IMR-90 (cell line): ENCODE measurements around the gene PTPRK. TPM values are rescaled to one million over a fixed set of nuclear protein-coding genes. Genes with fewer than 3 reads are reported as not detected.

Source experiments
- ATAC-seq: fragments of 200-7000 bp; cut with Tn5 transposase; 2 replicates; pipeline ENCODE4 v1.9.1; 2020; ENCODE audit warnings: low read depth, mild to moderate bottlenecking, moderate library complexity
- BruUV-seq: library from RNA; stranded (reverse); fragments of 400-500 nt; replicated peaks from 2 replicates; lab custom pipeline; 2021; lab: Mats Ljungman, UMichigan
- CTCF ChIA-PET: fragments of 300-600 bp; formaldehyde crosslinking; extraction: SDS; loops from one replicate; lab custom pipeline; 2021; ENCODE audit warnings: antibody characterized with exemption; lab: Yijun Ruan, JAX
- POLR2A ChIA-PET: fragments of 300-600 bp; sonication (Branson Sonifier 250); formaldehyde crosslinking; loops from one replicate; lab custom pipeline; 2022; ENCODE audit warnings: antibody characterized with exemption; ENCODE audit not compliant: unreplicated experiment; lab: Charles Lee
- DNase-seq: peaks from one replicate; pipeline ENCODE4 v3.0.0; 2013
- H2AFZ ChIP-seq: replicated peaks from 2 replicates; pipeline ENCODE3; 2013; ENCODE audit warnings: low read length, mild to moderate bottlenecking; ENCODE audit not compliant: poor library complexity
- H2AK5ac ChIP-seq: 2 replicates; pipeline ENCODE4 v1.6.1; 2013; ENCODE audit warnings: low read depth, low read length, inconsistent platforms
- H2AK9ac ChIP-seq: replicated peaks from 2 replicates; pipeline ENCODE3; 2013; ENCODE audit warnings: mild to moderate bottlenecking, low read depth, low read length, moderate library complexity; ENCODE audit not compliant: poor library complexity
- H2BK120ac ChIP-seq: 2 replicates; pipeline ENCODE4 v1.6.1; 2013; ENCODE audit warnings: low read depth, low read length, inconsistent platforms
- H2BK15ac ChIP-seq: 3 replicates; pipeline ENCODE4 v1.6.1; 2013; ENCODE audit warnings: low read depth, low read length, inconsistent platforms
- H2BK20ac ChIP-seq: 2 replicates; pipeline ENCODE4 v1.6.1; 2013; ENCODE audit warnings: low read depth, mild to moderate bottlenecking, inconsistent platforms, low read length, moderate library complexity
- H2BK5ac ChIP-seq: 2 replicates; pipeline ENCODE4 v1.6.1; 2013; ENCODE audit warnings: mild to moderate bottlenecking, low read depth, low read length, inconsistent platforms; ENCODE audit not compliant: poor library complexity, severe bottlenecking
- H3K14ac ChIP-seq: replicated peaks from 2 replicates; pipeline ENCODE4 v1.6.1; 2013; ENCODE audit warnings: low read depth, low read length, inconsistent platforms
- H3K18ac ChIP-seq: 2 replicates; pipeline ENCODE4 v1.6.1; 2013; ENCODE audit warnings: low read depth, low read length, control low read depth
- H3K23ac ChIP-seq: 2 replicates; pipeline ENCODE4 v1.6.1; 2013; ENCODE audit warnings: low read depth, low read length, inconsistent platforms
- H3K27ac ChIP-seq: 2 replicates; pipeline ENCODE4 v1.5.1; 2013; ENCODE audit warnings: mild to moderate bottlenecking, control low read depth, low read length; ENCODE audit not compliant: insufficient read depth
- H3K27me3 ChIP-seq: 2 replicates; pipeline ENCODE4 v1.6.1; 2013; ENCODE audit warnings: low read length; ENCODE audit not compliant: control insufficient read depth, insufficient read depth
- H3K36me3 ChIP-seq: 2 replicates; pipeline ENCODE4 v1.6.1; 2013; ENCODE audit warnings: low read length, mixed read lengths; ENCODE audit not compliant: control insufficient read depth, insufficient read depth
- H3K4ac ChIP-seq: 2 replicates; pipeline ENCODE4 v1.6.1; 2013; ENCODE audit warnings: low read depth, low read length, inconsistent platforms
- H3K4me1 ChIP-seq: 2 replicates; pipeline ENCODE4 v1.6.1; 2013; ENCODE audit warnings: low read length, mixed read lengths; ENCODE audit not compliant: control insufficient read depth, insufficient read depth
- H3K4me2 ChIP-seq: 2 replicates; pipeline ENCODE4 v1.6.1; 2013; ENCODE audit warnings: low read depth, mild to moderate bottlenecking, control low read depth, low read length, moderate library complexity
- H3K4me3 ChIP-seq: 2 replicates; pipeline ENCODE4 v1.5.1; 2013; ENCODE audit warnings: low read depth, mild to moderate bottlenecking, control low read depth, low read length, moderate library complexity; ENCODE audit not compliant: insufficient read depth
- H3K56ac ChIP-seq: 2 replicates; pipeline ENCODE4 v1.6.1; 2013; ENCODE audit warnings: low read length, inconsistent platforms; ENCODE audit not compliant: insufficient read depth; ENCODE audit errors: extremely low read depth
- H3K79me1 ChIP-seq, 2 experiments: 2 replicates each; pipeline ENCODE4 v1.6.1; 2013; ENCODE audit warnings: low read length in 2 of 2, inconsistent platforms in 1 of 2, low read depth in 1 of 2
- H3K9ac ChIP-seq: 2 replicates; pipeline ENCODE4 v1.6.1; 2013; ENCODE audit warnings: low read depth, low read length, control low read depth
- H3K9me1 ChIP-seq: 2 replicates; pipeline ENCODE4 v1.6.1; 2013; ENCODE audit warnings: low read length, inconsistent platforms; ENCODE audit not compliant: insufficient read depth
- H3K9me3 ChIP-seq: 2 replicates; pipeline ENCODE4 v1.6.1; 2013; ENCODE audit warnings: low read length; ENCODE audit not compliant: control insufficient read depth, insufficient read depth
- H4K20me1 ChIP-seq: 2 replicates; pipeline ENCODE4 v1.6.1; 2013; ENCODE audit warnings: low read length, inconsistent platforms; ENCODE audit not compliant: insufficient read depth
- H4K5ac ChIP-seq: 2 replicates; pipeline ENCODE4 v1.6.1; 2013; ENCODE audit warnings: mild to moderate bottlenecking, low read depth, low read length, control low read depth
- H4K8ac ChIP-seq, 2 experiments: 2 replicates each; pipeline ENCODE4 v1.6.1; 2013; ENCODE audit warnings: low read depth in 2 of 2, low read length in 2 of 2, control low read depth in 1 of 2, inconsistent platforms in 1 of 2
- H4K91ac ChIP-seq: 2 replicates; pipeline ENCODE4 v1.6.1; 2013; ENCODE audit warnings: low read depth, low read length, inconsistent platforms; ENCODE audit not compliant: insufficient read depth
- ELK1 ChIP-seq: fragments of 150-350 bp; IDR thresholded peaks from 2 replicates; pipeline ENCODE4 v1.6.1; 2016; ENCODE audit warnings: low read depth, mild to moderate bottlenecking, low read length, moderate library complexity, borderline replicate concordance
- FOS ChIP-seq: fragments of 150-350 bp; IDR thresholded peaks from 2 replicates; pipeline ENCODE4 v1.6.1; 2016; ENCODE audit warnings: low read depth, low read length
- MAFK ChIP-seq: IDR thresholded peaks from 2 replicates; pipeline ENCODE4 v1.6.1; 2012; ENCODE audit warnings: low read depth, low read length, improper control_type of control experiment
- MXI1 ChIP-seq: IDR thresholded peaks from 2 replicates; pipeline ENCODE4 v1.6.1; 2012; ENCODE audit warnings: low read depth, mild to moderate bottlenecking, low read length, moderate library complexity, borderline replicate concordance
- NFE2L2 ChIP-seq: fragments of 150-350 bp; IDR thresholded peaks from 2 replicates; pipeline ENCODE4 v1.6.1; 2016; ENCODE audit warnings: low read depth, mild to moderate bottlenecking, low read length
- RAD21 ChIP-seq: IDR thresholded peaks from 2 replicates; pipeline ENCODE4 v1.6.1; 2012; ENCODE audit warnings: low read length, improper control_type of control experiment
- RCOR1 ChIP-seq: IDR thresholded peaks from 2 replicates; pipeline ENCODE4 v1.6.1; 2012; ENCODE audit warnings: mild to moderate bottlenecking, low read length, improper control_type of control experiment; ENCODE audit not compliant: insufficient replicate concordance
- RFX5 ChIP-seq: IDR thresholded peaks from 2 replicates; pipeline ENCODE4 v1.8.0; 2012; ENCODE audit warnings: low read depth, mild to moderate bottlenecking, low read length, moderate library complexity
- WGBS, 2 experiments: methylation state at CpG; one replicate each; pipeline versions ENCODE4 v1.1.5 to v1.1.7; 2013; ENCODE audit warnings: missing lambda C conversion rate in 2 of 2; ENCODE audit not compliant: insufficient read length in 1 of 2; ENCODE audit errors: extremely low coverage in 2 of 2; 5-methylcytosine and 5-hydroxymethylcytosine counted together
- dilution Hi-C: fragments of 300-500 bp; cut with HindIII; formaldehyde crosslinking; loops from one replicate; pipeline ENCODE4 v1.14.3; 2018; ENCODE audit warnings: low sequenced_read_pairs; ENCODE audit not compliant: unreplicated experiment
- in situ Hi-C: fragments of 300-500 bp; cut with MboI; formaldehyde crosslinking; loops from 3 replicates; pipeline ENCODE4 v1.14.3; 2019; ENCODE audit warnings: low sequenced_read_pairs, inconsistent platforms, mixed read lengths
- intact Hi-C: fragments of 100-400 bp; cut with micrococcal nuclease; formaldehyde crosslinking; loops from 2 replicates; pipeline ENCODE4 v1.10.0; 2022
- polyA plus RNA-seq, 3 experiments: library from polyadenylated mRNA; depleted of rRNA; stranded (reverse); fragments of >200 nt; gene quantifications; 2 replicates each; pipeline ENCODE4 v1.2.3, GENCODE V29; 2012; ENCODE audit warnings: low replicate concordance in 1 of 3
- total RNA-seq: library from RNA; depleted of rRNA; stranded (reverse); fragments of >200 nt; gene quantifications from 2 replicates; pipeline ENCODE4 v1.2.3, GENCODE V29; 2012

Gene PTPRK
- total and polyA plus RNA-seq, 2 of the 4 experiments (the other 2 are of a cell fraction): 18.0 to 80.8 TPM

GRCh38 chr6:128278836-128279235 lies 241.6 kb downstream of the PTPRK start:
- CTCF ChIA-PET: interaction anchor here (0.6 to 1.3 kb wide), 3 partner anchors 27 to 137 kb away, joined by 3 read pairs; no protein-coding TSS in a partner anchor
- Histone ChIP-seq H3K79me1 (peaks cover 5 to 34% of the 10 kb centered on the region in 2 experiments), H2AFZ (no peak overlapping the region), H3K14ac (no peak overlapping the region), H4K20me1 (peaks cover 7% of the 10 kb centered on the region; the same call in 1 of the 2 replicates), H3K18ac (no peak overlapping the region), H3K56ac (no peak overlapping the region), H4K8ac (peak overlapping the region in 1 of 2 experiments; percentile 28; a peak in 1 of 4 replicates), H2AK5ac (no peak overlapping the region; the same call in 1 of the 2 replicates), H3K9me1 (peaks cover 3% of the 10 kb centered on the region; the same call in 1 of the 2 replicates), H2BK120ac (no peak overlapping the region), H2AK9ac (no peak overlapping the region), H3K36me3 (no peaks in the 10 kb centered on the region), H4K91ac (no peak overlapping the region), H3K9me3 (no peaks in the 10 kb centered on the region), H3K4me2 (no peak overlapping the region), H3K4me1 (peaks cover 2% of the 10 kb centered on the region; the same call in 1 of the 2 replicates), H3K9ac (no peak overlapping the region), H3K4ac (no peak overlapping the region), H2BK20ac (no peak overlapping the region), H2BK15ac (no peak overlapping the region), H2BK5ac (no peak overlapping the region), H3K23ac (no peak overlapping the region), H4K5ac (no peak overlapping the region), H3K27me3 (no peaks in the 10 kb centered on the region), H3K4me3 (no peak overlapping the region), H3K27ac (no peak overlapping the region)
- intact Hi-C loops (loop anchor here (5.0 kb wide), 1 partner anchor 238 kb away; no protein-coding TSS in a partner anchor), dilution Hi-C loops (no loop called here), in situ Hi-C loops (no loop called here)
- DNase-seq: peak; percentile 15
- BruUV-seq: no TSS peak
- POLR2A ChIA-PET: no interaction called here
- no CpG with 5 or more reads among the region's 1 CpG for WGBS, 2 experiments
- 0 out of 2 replicates have a peak, but pooled peaks have one; percentile 24 for ATAC-seq
- TF ChIP-seq MAFK: no peak
- no peak for TF ChIP-seq ELK1
- no peak for TF ChIP-seq RCOR1
- TF ChIP-seq MXI1: no peak
- TF ChIP-seq RAD21: no peak
- no peak for TF ChIP-seq RFX5
- no peak for TF ChIP-seq FOS
- TF ChIP-seq NFE2L2: no peak
